B cell (primary cell): Measurements from ENCODE around the gene RORB. TPM values are rescaled to one million over a fixed set of nuclear protein-coding genes. Genes with fewer than 3 reads are reported as not detected.

Experiments used
- ATAC-seq: fragments of 200-7000 bp; cut with Tn5 transposase; one replicate; pipeline ENCODE4 v1.10.0; 2021; ENCODE audit warnings: low read depth, mild to moderate bottlenecking, moderate number of reproducible peaks, moderate library complexity
- CTCF ChIA-PET: fragments of 350-600 bp; sonication (Branson Sonifier 250); formaldehyde crosslinking; loops from one replicate; lab custom pipeline; 2021; ENCODE audit warnings: antibody characterized with exemption, inconsistent platforms; lab: Charles Lee
- POLR2A ChIA-PET: fragments of 350-600 bp; sonication (Branson Sonifier 250); formaldehyde crosslinking; loops from one replicate; lab custom pipeline; 2021; ENCODE audit warnings: antibody characterized with exemption; lab: Charles Lee
- DNase-seq: peaks from one replicate; pipeline ENCODE4 v3.0.0; 2013
- H2AFZ ChIP-seq: 2 replicates; pipeline ENCODE4 v1.6.1; 2012; ENCODE audit warnings: mild to moderate bottlenecking, low read depth, low read length; ENCODE audit not compliant: insufficient read depth, poor library complexity, severe bottlenecking
- H3K27ac ChIP-seq, 2 donors: 1 replicate in 1 of 2; 2 replicates in 1 of 2; pipeline ENCODE4 v1.5.1; 2012 to 2013; ENCODE audit warnings: low read length in 2 of 2, mild to moderate bottlenecking in 2 of 2, moderate library complexity in 1 of 2
- H3K27me3 ChIP-seq, 4 experiments: fragments of 200-600 bp in 1 of 4; sonication (generic) in 1 of 4; replicated peaks in 1 of 4; 1 replicate in 2 of 4; 2 replicates in 2 of 4; pipeline versions ENCODE4 v1.6.1 to v1.7.0; 2013 to 2016; ENCODE audit warnings: low read length in 3 of 4, mild to moderate bottlenecking in 2 of 4, mixed read lengths in 1 of 4, moderate library complexity in 1 of 4; ENCODE audit not compliant: insufficient read depth in 4 of 4, control insufficient read depth in 3 of 4; ENCODE audit errors: control extremely low read depth in 1 of 4
- H3K36me3 ChIP-seq, 2 experiments: replicated peaks in 1 of 2; 1 replicate in 1 of 2; 2 replicates in 1 of 2; pipeline versions ENCODE4 v1.6.1 to v1.7.1; 2013; ENCODE audit warnings: low read length in 1 of 2; ENCODE audit not compliant: insufficient read depth in 2 of 2, control insufficient read depth in 1 of 2; ENCODE audit errors: control extremely low read depth in 1 of 2, extremely low read depth in 1 of 2
- H3K4me1 ChIP-seq, 2 donors: fragments of 200-600 bp in 1 of 2; sonication (generic) in 1 of 2; 1 replicate in 1 of 2; 2 replicates in 1 of 2; pipeline versions ENCODE4 v1.5.1 to v1.6.1; 2013 to 2017; ENCODE audit warnings: low read length in 2 of 2; ENCODE audit not compliant: control insufficient read depth in 2 of 2, insufficient read depth in 2 of 2
- H3K4me2 ChIP-seq: replicated peaks from 2 replicates; pipeline ENCODE3; 2012; ENCODE audit warnings: mild to moderate bottlenecking, low read depth, low read length; ENCODE audit not compliant: poor library complexity, severe bottlenecking
- H3K4me3 ChIP-seq, 5 experiments: fragments of 200-600 bp in 1 of 5; sonication (generic) in 1 of 5; 1 replicate in 3 of 5; 2 replicates in 2 of 5; pipeline versions ENCODE4 v1.5.1 to v1.7.0; 2011 to 2016; ENCODE audit warnings: low read length in 4 of 5, mild to moderate bottlenecking in 4 of 5, low read depth in 2 of 5, control low read depth in 1 of 5, moderate library complexity in 1 of 5; ENCODE audit not compliant: insufficient read depth in 1 of 5; ENCODE audit errors: control extremely low read depth in 1 of 5, extremely low read depth in 1 of 5
- H3K79me2 ChIP-seq: fragments of 200-600 bp; sonication (generic); one replicate; pipeline ENCODE4 v1.6.0; 2016; ENCODE audit warnings: low read length; ENCODE audit not compliant: control insufficient read depth, insufficient read depth
- H3K9ac ChIP-seq: fragments of 200-600 bp; sonication (generic); 2 replicates; pipeline ENCODE4 v1.6.1; 2017; ENCODE audit warnings: mild to moderate bottlenecking, low read length, moderate library complexity
- H3K9me3 ChIP-seq, 3 donors: one replicate each; pipeline versions ENCODE4 v1.6.1 to v1.7.1; 2013; ENCODE audit warnings: low read length in 2 of 3; ENCODE audit not compliant: control insufficient read depth in 2 of 3, insufficient read depth in 1 of 3; ENCODE audit errors: control extremely low read depth in 1 of 3
- H4K20me1 ChIP-seq: 2 replicates; pipeline ENCODE4 v1.6.0; 2012; ENCODE audit warnings: mild to moderate bottlenecking, low read length; ENCODE audit not compliant: insufficient read depth, control insufficient read depth, poor library complexity, severe bottlenecking
- H3K27ac Mint-ChIP-seq: one replicate; pipeline ENCODE4 v1.8.0; 2021; ENCODE audit warnings: mixed read lengths
- H3K27me3 Mint-ChIP-seq: one replicate; pipeline ENCODE4 v1.8.0; 2021; ENCODE audit warnings: mixed read lengths
- H3K4me1 Mint-ChIP-seq: one replicate; pipeline ENCODE4 v1.8.0; 2021; ENCODE audit warnings: mixed read lengths
- H3K4me3 Mint-ChIP-seq: one replicate; pipeline ENCODE4 v1.8.0; 2021; ENCODE audit warnings: mixed read lengths
- H3K9me3 Mint-ChIP-seq: one replicate; pipeline ENCODE4 v1.8.0; 2022; ENCODE audit warnings: mixed read lengths; ENCODE audit not compliant: insufficient read depth
- CTCF ChIP-seq: fragments of 200-600 bp; IDR thresholded peaks from one replicate; pipeline ENCODE4 v1.8.0; 2022; ENCODE audit warnings: antibody characterized with exemption, mild to moderate bottlenecking
- EZH2 ChIP-seq: IDR thresholded peaks from 2 replicates; pipeline ENCODE4 v1.6.1; 2012; ENCODE audit warnings: borderline replicate concordance, low read depth, mild to moderate bottlenecking, moderate library complexity, low read length; ENCODE audit not compliant: insufficient read depth, poor library complexity, severe bottlenecking
- WGBS: methylation state at CpG from one replicate; pipeline ENCODE4 v1.1.5; 2013; ENCODE audit warnings: missing lambda C conversion rate; ENCODE audit not compliant: insufficient coverage; 5-methylcytosine and 5-hydroxymethylcytosine counted together
- intact Hi-C: fragments of 100-400 bp; cut with micrococcal nuclease; formaldehyde crosslinking; loops from one replicate; pipeline ENCODE4 v1.10.0; 2022
- polyA plus RNA-seq: library from polyadenylated mRNA; depleted of rRNA; stranded (reverse); fragments of >200 nt; gene quantifications from 2 replicates; pipeline ENCODE4 v1.2.3, GENCODE V29; 2012
- total RNA-seq, 2 donors: library from RNA; stranded (reverse); fragments of 120-200 nt in 1 of 2; gene quantifications; 1 replicate in 1 of 2; 2 replicates in 1 of 2; pipeline versions ENCODE4 v1.2.3 to v1.2.4, GENCODE V29; 2013 to 2022

RORB gene
- total and polyA plus RNA-seq, 2 donors (not counting 1 experiment from before 2014, with no cell fraction given): 0.01 TPM; not detected in 1

GRCh38 chr9:74519419-74519818 lies 22.3 kb downstream of the RORB start:
- Histone ChIP-seq H3K4me3 (no peak overlapping the region), H3K9me3 (no peaks in the 10 kb centered on the region), H2AFZ (no peak overlapping the region), H3K4me2 (no peak overlapping the region), H4K20me1 (no peaks in the 10 kb centered on the region), H3K79me2 (no peaks in the 10 kb centered on the region), H3K36me3 (no peaks in the 10 kb centered on the region), H3K9ac (no peak overlapping the region), H3K27me3 (peaks cover 0 to 6% (median 2%) of the 10 kb centered on the region in 4 experiments), H3K4me1 (no peaks in the 10 kb centered on the region), H3K27ac (no peak overlapping the region)
- no peaks in the 10 kb centered on the region for H3K9me3 Mint-ChIP-seq
- WGBS: no CpG with 5 or more reads among the region's 9 CpGs
- ATAC-seq: no peak
- no peaks in the 10 kb centered on the region for H3K4me1 Mint-ChIP-seq
- DNase-seq: no peak
- intact Hi-C loops: no loop called here
- no peak overlapping the region for H3K4me3 Mint-ChIP-seq
- TF ChIP-seq EZH2 (no peak), CTCF (no peak)
- peaks cover 6% of the 10 kb centered on the region for H3K27me3 Mint-ChIP-seq
- ChIA-PET POLR2A (no interaction called here), CTCF (no interaction called here)
- no peak overlapping the region for H3K27ac Mint-ChIP-seq

GRCh38 chr9:74521009-74521408 lies 23.9 kb downstream of the RORB start:
- H3K27me3 ChIP-seq: peaks cover 0 to 6% (median 2%) of the 10 kb centered on the region in 4 experiments
- no peaks in the 10 kb centered on the region for H3K9me3 Mint-ChIP-seq
- H2AFZ ChIP-seq: no peak overlapping the region
- no peak overlapping the region for H3K4me2 ChIP-seq
- no CpG with 5 or more reads among the region's 1 CpG for WGBS
- intact Hi-C loops: no loop called here
- ATAC-seq (no peak), DNase-seq (no peak)
- ChIA-PET POLR2A (no interaction called here), CTCF (no interaction called here)
- no peaks in the 10 kb centered on the region for H3K4me1 Mint-ChIP-seq
- no peaks in the 10 kb centered on the region for H3K9me3 ChIP-seq
- H3K79me2 ChIP-seq: no peaks in the 10 kb centered on the region
- H4K20me1 ChIP-seq: no peaks in the 10 kb centered on the region
- TF ChIP-seq EZH2: no peak
- no peak for TF ChIP-seq CTCF
- H3K9ac ChIP-seq: no peak overlapping the region
- no peaks in the 10 kb centered on the region for H3K36me3 ChIP-seq
- H3K4me1 ChIP-seq: no peaks in the 10 kb centered on the region
- no peak overlapping the region for H3K27ac ChIP-seq
- no peak overlapping the region for H3K27ac Mint-ChIP-seq
- H3K4me3 ChIP-seq: no peak overlapping the region
- peaks cover 3% of the 10 kb centered on the region for H3K27me3 Mint-ChIP-seq
- H3K4me3 Mint-ChIP-seq: no peak overlapping the region
